PC-9 (cell line): Measurements from ENCODE around the gene SHROOM3. TPM values are rescaled to one million over a fixed set of nuclear protein-coding genes. Genes with fewer than 3 reads are reported as not detected.
A peak's percentile ranks its signal among the peaks of the same experiment; 100 is the strongest.

Source experiments
- BruUV-seq: library from RNA; stranded (reverse); fragments of 400-500 nt; replicated peaks from 2 replicates; lab custom pipeline; 2021; lab: Mats Ljungman, UMichigan
- CTCF ChIA-PET: fragments of 300-600 bp; sonication (Branson Sonifier 250); formaldehyde crosslinking; loops from one replicate; lab custom pipeline; 2022; ENCODE audit warnings: antibody characterized with exemption; lab: Charles Lee
- POLR2A ChIA-PET: fragments of 300-600 bp; sonication (Branson Sonifier 250); formaldehyde crosslinking; loops from one replicate; lab custom pipeline; 2022; ENCODE audit warnings: antibody characterized with exemption; ENCODE audit not compliant: unreplicated experiment; lab: Charles Lee
- DNase-seq, 2 experiments: peaks; one replicate each; pipeline versions ENCODE4 v3.0.0 to v3.0.0-alpha.2; 2015 to 2022; ENCODE audit warnings: mixed read lengths in 1 of 2
- H2AFZ ChIP-seq: fragments of 200-600 bp; sonication (generic); 2 replicates; pipeline ENCODE4 v1.8.1; 2017; ENCODE audit warnings: antibody characterized with exemption
- H3F3A ChIP-seq: fragments of 200-600 bp; sonication (generic); 2 replicates; pipeline ENCODE4 v1.8.1; 2017; ENCODE audit warnings: antibody characterized with exemption, mild to moderate bottlenecking, low read depth; ENCODE audit not compliant: insufficient read depth
- H3K27ac ChIP-seq: fragments of 200-600 bp; sonication (generic); 2 replicates; pipeline ENCODE4 v1.6.1; 2016; ENCODE audit warnings: mixed run types
- H3K27me3 ChIP-seq: fragments of 200-600 bp; sonication (generic); 2 replicates; pipeline ENCODE4 v1.6.1; 2016; ENCODE audit warnings: low read depth, mixed run types; ENCODE audit not compliant: insufficient read depth
- H3K36me3 ChIP-seq: fragments of 200-600 bp; sonication (generic); 2 replicates; pipeline ENCODE4 v1.6.1; 2016; ENCODE audit warnings: low read depth, mixed run types
- H3K4me1 ChIP-seq: fragments of 200-600 bp; sonication (generic); replicated peaks from 2 replicates; pipeline ENCODE4 v1.6.1; 2016; ENCODE audit warnings: mixed run types; ENCODE audit not compliant: insufficient read depth
- H3K4me2 ChIP-seq: fragments of 200-600 bp; sonication (generic); 2 replicates; pipeline ENCODE4 v1.6.1; 2017; ENCODE audit warnings: mixed run types
- H3K4me3 ChIP-seq: fragments of 200-600 bp; sonication (generic); 2 replicates; pipeline ENCODE4 v1.6.1; 2016; ENCODE audit warnings: mixed run types
- H3K79me2 ChIP-seq: fragments of 200-600 bp; sonication (generic); 2 replicates; pipeline ENCODE4 v1.6.1; 2017; ENCODE audit warnings: low read depth, mixed run types
- H3K9me2 ChIP-seq: fragments of 200-600 bp; sonication (generic); 2 replicates; pipeline ENCODE4 v1.8.1; 2017; ENCODE audit warnings: mild to moderate bottlenecking; ENCODE audit not compliant: insufficient read depth
- H3K9me3 ChIP-seq: fragments of 200-600 bp; sonication (generic); 2 replicates; pipeline ENCODE4 v1.8.1; 2016; ENCODE audit warnings: low read depth; ENCODE audit not compliant: insufficient read depth
- H4K20me1 ChIP-seq: fragments of 200-600 bp; sonication (generic); 2 replicates; pipeline ENCODE4 v1.8.1; 2017; ENCODE audit not compliant: insufficient read depth
- CTCF ChIP-seq: fragments of 200-600 bp; sonication (generic); conservative IDR thresholded peaks from 2 replicates; pipeline ENCODE4 v1.6.1; 2017; ENCODE audit warnings: mixed run types, antibody characterized with exemption, mild to moderate bottlenecking, moderate library complexity
- EZH2 ChIP-seq: fragments of 200-600 bp; sonication (generic); IDR thresholded peaks from 2 replicates; pipeline ENCODE4 v1.8.0; 2017; ENCODE audit warnings: antibody characterized with exemption, low read depth
- intact Hi-C: fragments of 100-400 bp; cut with micrococcal nuclease; formaldehyde crosslinking; loops from one replicate; pipeline ENCODE4 v1.10.0; 2022; ENCODE audit not compliant: unreplicated experiment
- total RNA-seq: library from RNA; stranded (reverse); gene quantifications from 2 replicates; pipeline ENCODE4 v1.2.3, GENCODE V29; 2021

SHROOM3 gene
- total RNA-seq, 1 experiment from 2014 or later, result 44.3 TPM

GRCh38 chr4:76595435-76595834 lies 160.4 kb downstream of the SHROOM3 start:
- BruUV-seq, result no TSS peak
- H3K79me2 ChIP-seq, result no peaks in the 10 kb centered on the region
- H3K4me3 ChIP-seq, result no peak overlapping the region
- peaks cover 29% of the 10 kb centered on the region for H3K4me1 ChIP-seq
- TF ChIP-seq EZH2 (no peak), CTCF (no peak)
- H3F3A ChIP-seq, result peaks cover 4% of the 10 kb centered on the region; the same call in 1 of the 2 replicates
- no peaks in the 10 kb centered on the region for H4K20me1 ChIP-seq
- no peaks in the 10 kb centered on the region for H3K9me3 ChIP-seq
- no peak for DNase-seq
- H3K27ac ChIP-seq, result no peak overlapping the region
- no peak overlapping the region for H2AFZ ChIP-seq
- H3K36me3 ChIP-seq, result no peaks in the 10 kb centered on the region
- POLR2A ChIA-PET, result no interaction called here
- H3K9me2 ChIP-seq, result no peaks in the 10 kb centered on the region
- CTCF ChIA-PET, result no interaction called here
- no peak overlapping the region for H3K4me2 ChIP-seq
- H3K27me3 ChIP-seq, result no peaks in the 10 kb centered on the region
- intact Hi-C loops, result no loop called here

- Histone ChIP-seq H3K4me1 (peaks cover 30% of the 10 kb centered on the region), H3K9me3 (no peaks in the 10 kb centered on the region), H2AFZ (no peak overlapping the region), H3K27ac (no peak overlapping the region), H3K36me3 (no peaks in the 10 kb centered on the region), H4K20me1 (no peaks in the 10 kb centered on the region), H3K79me2 (no peaks in the 10 kb centered on the region), H3K27me3 (no peaks in the 10 kb centered on the region), H3K4me3 (no peak overlapping the region), H3K9me2 (no peaks in the 10 kb centered on the region), H3F3A (no peaks in the 10 kb centered on the region), H3K4me2 (no peak overlapping the region)
- BruUV-seq, result no TSS peak
- intact Hi-C loops, result no loop called here
- DNase-seq, result no peak
- ChIA-PET POLR2A (no interaction called here), CTCF (no interaction called here)
- TF ChIP-seq EZH2 (no peak), CTCF (no peak)
Observed at GRCh38 chr4:76596713-76597112, 161.7 kb downstream of the SHROOM3 start.

- no peak overlapping the region for H2AFZ ChIP-seq
- no peak overlapping the region for H3K4me2 ChIP-seq
- H3K9me2 ChIP-seq, result no peaks in the 10 kb centered on the region
- H3K9me3 ChIP-seq, result no peaks in the 10 kb centered on the region
- no peak overlapping the region for H3K27ac ChIP-seq
- peaks cover 30% of the 10 kb centered on the region for H3K4me1 ChIP-seq
- intact Hi-C loops, result no loop called here
- H3K4me3 ChIP-seq, result no peak overlapping the region
- no peak for TF ChIP-seq EZH2
- no peak for TF ChIP-seq CTCF
- BruUV-seq, result no TSS peak
- ChIA-PET CTCF (no interaction called here), POLR2A (no interaction called here)
- DNase-seq, result peak in 1 of 2 experiments; percentile 52
- no peaks in the 10 kb centered on the region for H3K36me3 ChIP-seq
- H3K79me2 ChIP-seq, result no peaks in the 10 kb centered on the region
- H4K20me1 ChIP-seq, result no peaks in the 10 kb centered on the region
- H3K27me3 ChIP-seq, result no peaks in the 10 kb centered on the region
- no peaks in the 10 kb centered on the region for H3F3A ChIP-seq
Observed at GRCh38 chr4:76597423-76597979, 162.5 kb downstream of the SHROOM3 start.
